K562 (cell line): ENCODE results near the gene UPF2. TPM values are rescaled to one million over a fixed set of nuclear protein-coding genes. Genes with fewer than 3 reads are reported as not detected.

Experiments
- ADNP ChIP-seq: fragments of 200-800 bp; sonication (Bioruptor generic); IDR thresholded peaks from 2 replicates; pipeline ENCODE4 v1.6.1; 2016; ENCODE audit warnings: missing genetic modification characterization, missing compliant biosample characterization
- ARID2 ChIP-seq: fragments of 450-650 bp; IDR thresholded peaks from 2 replicates; pipeline ENCODE4 v1.6.1; 2017; ENCODE audit warnings: antibody characterized with exemption, mild to moderate bottlenecking
- BRD4 ChIP-seq: fragments of 200-600 bp; sonication (generic); IDR thresholded peaks from 2 replicates; pipeline ENCODE4 v1.6.1; 2017; ENCODE audit warnings: inconsistent platforms
- CBFA2T3 ChIP-seq: fragments of 450-650 bp; IDR thresholded peaks from 2 replicates; pipeline ENCODE4 v1.6.1; 2017
- HDAC8 ChIP-seq: fragments of 450-650 bp; IDR thresholded peaks from 2 replicates; pipeline ENCODE4 v1.6.1; 2016; ENCODE audit warnings: mild to moderate bottlenecking, missing genetic modification characterization, moderate library complexity, missing compliant biosample characterization
- KDM1A ChIP-seq, 2 experiments: fragments of 450-650 bp; IDR thresholded peaks; 2 replicates each; pipeline ENCODE4 v1.6.1; 2016; ENCODE audit warnings: mild to moderate bottlenecking in 2 of 2
- MXD1 ChIP-seq: fragments of 250-450 bp; sonication (Bioruptor Pico); IDR thresholded peaks from 2 replicates; pipeline ENCODE4 v1.8.0; 2021; ENCODE audit warnings: borderline replicate concordance, mild to moderate bottlenecking, moderate library complexity; ENCODE audit not compliant: poor library complexity, severe bottlenecking
- RCOR1 ChIP-seq, 2 experiments: IDR thresholded peaks; 2 replicates each; pipeline ENCODE4 v1.6.1; 2012; ENCODE audit warnings: low read depth in 2 of 2, low read length in 2 of 2, borderline replicate concordance in 1 of 2, improper control_type of control experiment in 1 of 2
- SMC3 ChIP-seq: conservative IDR thresholded peaks from 2 replicates; pipeline ENCODE4 v1.6.1; 2011; ENCODE audit warnings: low read depth, low read length, improper control_type of control experiment; ENCODE audit not compliant: insufficient read depth
- TARDBP ChIP-seq: fragments of 450-650 bp; IDR thresholded peaks from 2 replicates; pipeline ENCODE4 v1.6.1; 2016
- ZBTB49 ChIP-seq: sonication (generic); formaldehyde crosslinking; IDR thresholded peaks from 2 replicates; pipeline ENCODE4 v1.8.0; 2022; ENCODE audit warnings: missing genetic modification reagents, mild to moderate bottlenecking, borderline replicate concordance
- ZNF12 ChIP-seq: sonication (generic); formaldehyde crosslinking; IDR thresholded peaks from 2 replicates; pipeline ENCODE4 v1.4.0; 2020; ENCODE audit warnings: mild to moderate bottlenecking, missing genetic modification reagents
- ZNF197 ChIP-seq: fragments of 200-800 bp; sonication (Bioruptor generic); IDR thresholded peaks from 2 replicates; pipeline ENCODE4 v1.6.1; 2016; ENCODE audit warnings: low read depth, missing genetic modification characterization, missing compliant biosample characterization
- ZNF347 ChIP-seq: fragments of 450-650 bp; formaldehyde crosslinking; IDR thresholded peaks from 2 replicates; pipeline ENCODE4 v1.4.0; 2020; ENCODE audit warnings: low read depth, mild to moderate bottlenecking, moderate library complexity
- ZNF639 ChIP-seq, 2 experiments: fragments of 200-800 bp in 1 of 2; sonication (Bioruptor generic) in 1 of 2; sonication (generic) in 1 of 2; formaldehyde crosslinking in 1 of 2; IDR thresholded peaks in 1 of 2; conservative IDR thresholded peaks in 1 of 2; 2 replicates each; pipeline versions ENCODE4 v1.5.0 to v1.6.1; 2016 to 2020; ENCODE audit warnings: missing compliant biosample characterization in 1 of 2, missing genetic modification characterization in 1 of 2, missing genetic modification reagents in 1 of 2
- ZNF77 ChIP-seq: fragments of 250-450 bp; sonication (Bioruptor Pico); IDR thresholded peaks from 2 replicates; pipeline ENCODE4 v1.5.0; 2020
- polyA plus RNA-seq, 8 experiments: library from polyadenylated mRNA; depleted of rRNA in 4 of 8; stranded (reverse) in 5 of 8; unstranded in 3 of 8; fragments of >200 nt; fragmentation: Nextera tagmentation in 2 of 8; fragmentation: Illumina TruSeq in 1 of 8; extraction: Ambion mirVana in 2 of 8; extraction: Trizol in 1 of 8; gene quantifications; 2 replicates each; pipeline versions ENCODE4 v1.2.1 to v1.2.3, GENCODE V29; 2011 to 2014; ENCODE audit warnings: inconsistent platforms in 1 of 8, missing spikeins in 1 of 8
- total RNA-seq, 7 experiments: library from RNA; depleted of rRNA in 6 of 7; stranded (reverse); fragments of >200 nt in 6 of 7; fragmentation: Illumina TruSeq in 2 of 7; extraction: Trizol in 2 of 7; gene quantifications; 2 replicates each; pipeline versions ENCODE4 v1.2.1 to v1.2.3, GENCODE V29; 2011 to 2021; ENCODE audit warnings: low replicate concordance in 1 of 7

The UPF2 gene
- total and polyA plus RNA-seq, 9 of the 15 experiments (the other 6 are each of a cell fraction or from before 2014, with no cell fraction given), result 13.9 to 37.7 (median 23.7) TPM

- TF ChIP-seq ZBTB49 (CRISPR knock-in tag) (no peak), ZNF12 (CRISPR knock-in tag) (no peak), ARID2 (no peak), ZNF639 (CRISPR knock-in tag; conservative IDR thresholded peaks at IDR 0.05 in 1 of 2, IDR thresholded peaks at IDR 0.05 in 1 of 2) (peak in 1 of 2 experiments; percentile 82; a peak in 2 of 4 replicates), HDAC8 (tag) (peak; percentile 71; the same call in 1 of the 2 replicates), ADNP (tag) (no peak), TARDBP (0 out of 2 replicates have a peak, but pooled peaks have one; percentile 26), RCOR1 (IDR thresholded peaks at IDR 0.05; ENCODE audit: borderline replicate concordance in 1 of 2, low read depth in 2 of 2, low read length in 2 of 2) (peak in 1 of 2 experiments; percentile 90; a peak in 1 of 4 replicates), ZNF77 (CRISPR knock-in tag) (no peak), ZNF197 (CRISPR knock-in tag) (peak; percentile 88), ZNF347 (no peak), SMC3 (no peak), MXD1 (CRISPR knock-in tag) (no peak), BRD4 (peak; percentile 92; the same call in 1 of the 2 replicates), CBFA2T3 (peak; percentile 91), KDM1A (IDR thresholded peaks at IDR 0.05) (peak; percentile 28 to 77; a peak in 3 of 4 replicates)
These were observed 144.1 kb downstream of the UPF2 start (continued) for GRCh38 chr10:11898372-11899066.
